Occipital lobe (tissue), 2 donors: Measurements from ENCODE around the gene PKNOX2. TPM values are rescaled to one million over a fixed set of nuclear protein-coding genes. Genes with fewer than 3 reads are reported as not detected.

Source experiments
- DNase-seq: peaks from one replicate; lab custom pipeline; 2025; lab: John Stamatoyannopoulos, UW
- total RNA-seq: library from RNA; depleted of rRNA; stranded (reverse); fragments of >200 nt; gene quantifications from one replicate; pipeline ENCODE4 v1.2.3, GENCODE V29; 2014

The PKNOX2 gene
- total RNA-seq, 1 donor from 2014 or later = 5.3 TPM

DNA sequence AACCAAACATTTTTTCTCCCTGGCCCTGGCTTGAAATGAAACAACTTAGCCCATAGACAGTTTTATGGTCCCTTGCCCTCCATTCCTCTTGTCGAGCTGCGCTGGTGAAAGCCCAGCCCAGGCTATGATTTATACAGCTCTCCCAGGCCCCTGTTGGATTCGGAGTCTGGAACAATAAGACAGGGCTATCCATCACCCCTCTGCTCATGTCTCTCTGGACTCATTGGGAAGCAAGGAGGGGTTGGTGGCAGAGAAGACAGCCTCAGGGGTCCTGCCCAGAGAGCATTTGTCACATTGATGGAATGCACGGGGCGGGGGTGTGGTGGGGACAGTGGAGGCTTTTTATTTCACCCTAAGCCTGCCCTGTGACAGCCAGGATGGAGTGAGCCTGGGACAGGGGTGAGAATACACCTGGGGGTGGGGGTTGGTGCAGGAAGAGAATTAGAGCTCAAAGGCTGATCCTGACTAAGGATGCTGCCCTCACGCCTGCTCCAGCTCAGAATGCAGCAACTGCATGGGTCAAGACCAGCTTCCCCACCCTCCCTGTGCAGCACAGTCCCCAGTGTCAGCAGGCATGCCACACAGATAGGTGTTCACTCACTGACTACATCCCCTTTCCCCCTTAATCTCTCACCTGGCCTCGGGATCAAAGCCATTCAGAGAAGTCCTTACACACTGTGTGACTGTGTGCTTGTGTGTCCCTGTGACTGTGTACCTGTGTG, 10.0 kb upstream of the PKNOX2 start:
- no peak for DNase-seq

DNA sequence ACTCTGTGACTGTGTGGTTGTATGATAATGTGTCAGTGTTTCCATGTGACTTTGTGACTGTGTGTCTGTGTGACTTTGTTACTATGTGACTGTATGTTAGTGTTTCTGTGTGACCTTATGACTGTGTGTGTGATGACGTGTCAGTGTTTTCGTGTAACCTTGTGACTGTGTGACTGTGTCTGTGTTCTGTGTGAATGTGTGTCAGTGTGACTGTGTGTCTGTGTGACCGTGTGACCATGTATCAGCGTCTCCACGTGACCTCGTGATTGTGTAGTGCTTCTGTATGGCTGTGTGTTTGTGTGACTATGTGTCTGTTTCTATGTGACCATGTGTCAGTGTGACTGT, 9.5 kb upstream of the PKNOX2 start:
- DNase-seq = no peak

DNA sequence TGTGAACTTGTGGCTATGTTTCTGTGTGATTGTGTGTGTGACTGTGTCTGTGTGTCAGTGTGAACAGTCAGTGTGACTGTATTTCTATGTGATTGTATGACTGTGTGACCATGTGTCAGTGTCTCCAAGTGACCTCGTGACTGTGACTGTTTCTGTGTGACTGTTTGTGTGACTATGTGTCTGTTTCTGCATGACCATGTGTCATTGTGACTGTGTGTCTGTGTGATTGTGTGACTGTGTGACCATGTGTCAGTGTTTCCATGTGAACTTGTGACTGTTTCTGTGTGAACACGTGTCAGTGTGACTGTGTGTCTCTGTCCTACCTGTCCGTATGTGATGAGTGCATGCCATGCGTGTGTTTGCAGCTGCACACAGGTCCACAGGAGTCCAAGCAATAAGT, 8.8 kb upstream of the PKNOX2 start:
- DNase-seq = no peak

DNA sequence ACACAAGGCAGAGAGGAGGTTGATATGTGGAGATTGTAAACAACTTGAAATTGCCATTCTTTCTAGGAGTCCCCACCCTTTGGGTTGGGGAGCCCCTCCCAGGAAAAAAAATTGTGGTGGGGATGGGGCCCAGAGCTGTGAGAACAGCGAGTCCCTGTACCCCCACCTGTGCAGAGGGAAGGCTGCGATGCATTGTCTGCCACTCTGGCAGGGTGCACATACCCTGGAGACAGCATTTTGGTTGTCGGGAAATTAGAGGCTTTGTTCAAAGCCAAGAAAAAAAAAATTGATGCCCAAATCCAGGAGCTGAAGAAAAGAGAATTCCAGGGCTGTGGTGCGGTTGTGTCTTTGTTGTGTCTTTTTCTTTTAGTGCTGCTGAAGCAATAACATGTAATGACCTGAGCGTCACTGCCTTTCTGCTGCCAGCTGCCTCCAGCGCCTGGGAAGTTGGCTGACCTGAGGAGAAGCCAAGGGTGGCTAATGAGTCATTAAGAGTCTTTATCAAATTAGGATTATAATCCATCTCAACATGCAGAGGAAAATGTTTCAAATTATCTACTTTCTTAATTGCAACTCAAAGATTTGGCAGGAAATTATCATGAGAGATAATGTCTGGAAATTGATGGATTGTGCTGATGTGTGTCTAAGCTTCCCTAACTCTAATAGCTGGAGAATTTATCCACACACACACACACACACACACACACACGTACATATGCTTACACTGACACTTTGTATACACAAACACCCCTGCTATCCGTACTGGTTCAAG, 8.0 kb upstream of the PKNOX2 start:
- no peak for DNase-seq

DNA sequence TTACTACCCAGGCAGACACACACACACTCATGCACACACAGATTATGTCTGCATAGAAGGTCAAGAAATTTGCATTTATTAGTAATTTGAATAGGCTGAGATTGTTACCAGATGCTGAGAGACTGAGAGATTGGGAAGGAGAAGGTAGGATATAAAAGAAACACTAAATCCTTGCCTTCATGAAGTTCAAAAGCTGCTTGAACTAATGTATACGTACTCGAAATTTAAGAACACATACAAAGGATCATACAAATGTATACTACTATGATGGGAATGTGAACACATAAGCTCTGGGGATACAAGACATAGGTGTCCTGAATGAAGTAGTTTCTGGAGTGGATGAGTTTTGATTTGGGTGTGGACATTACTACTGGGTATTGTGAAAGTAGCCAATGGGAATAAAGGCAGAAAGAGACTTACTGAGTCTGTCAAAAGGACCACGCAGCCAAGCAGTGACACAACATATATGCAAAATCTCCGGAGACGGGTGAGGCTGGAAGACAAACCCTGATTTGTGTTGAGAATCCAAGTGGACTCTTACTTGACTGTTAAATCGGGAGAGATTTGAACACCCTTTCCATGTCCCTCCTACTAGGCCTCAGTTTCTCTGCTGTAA, 7.3 kb upstream of the PKNOX2 start:
- no peak for DNase-seq

DNA sequence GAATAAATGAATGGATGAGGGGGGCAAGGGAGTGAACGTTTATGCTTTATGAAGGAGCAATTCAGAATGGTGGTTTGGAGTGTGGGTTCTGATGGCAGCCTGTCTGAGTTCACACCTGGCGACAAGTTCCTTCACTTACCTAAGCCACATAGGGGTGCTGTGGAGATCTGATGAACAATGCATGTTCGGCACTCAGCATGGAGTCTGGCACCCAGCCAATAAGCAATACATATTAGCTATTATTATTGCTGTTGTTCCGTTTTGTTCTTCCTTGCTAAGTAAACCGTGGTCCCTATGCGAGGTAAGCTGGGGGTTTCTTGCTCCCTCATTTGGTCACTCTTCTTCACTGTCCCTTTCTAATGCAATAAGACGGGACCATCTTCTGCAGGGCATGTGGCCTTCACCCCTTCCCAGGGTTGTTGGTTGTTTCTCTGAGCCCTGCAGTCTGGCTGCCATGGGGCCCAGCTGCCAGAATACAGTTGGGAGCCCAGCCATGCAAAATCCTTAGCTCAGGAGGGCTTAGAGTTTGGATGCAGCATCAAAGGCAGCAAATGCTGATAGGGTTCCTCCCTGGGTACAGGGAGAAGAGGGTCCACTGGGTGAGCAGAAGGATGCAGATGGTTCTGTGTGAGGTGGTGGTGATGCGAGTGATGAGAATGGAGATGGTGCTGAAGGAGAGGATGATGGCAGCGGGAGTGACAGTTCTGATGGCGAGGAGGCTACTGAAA, 6.4 kb upstream of the PKNOX2 start:
- no peak for DNase-seq

DNA sequence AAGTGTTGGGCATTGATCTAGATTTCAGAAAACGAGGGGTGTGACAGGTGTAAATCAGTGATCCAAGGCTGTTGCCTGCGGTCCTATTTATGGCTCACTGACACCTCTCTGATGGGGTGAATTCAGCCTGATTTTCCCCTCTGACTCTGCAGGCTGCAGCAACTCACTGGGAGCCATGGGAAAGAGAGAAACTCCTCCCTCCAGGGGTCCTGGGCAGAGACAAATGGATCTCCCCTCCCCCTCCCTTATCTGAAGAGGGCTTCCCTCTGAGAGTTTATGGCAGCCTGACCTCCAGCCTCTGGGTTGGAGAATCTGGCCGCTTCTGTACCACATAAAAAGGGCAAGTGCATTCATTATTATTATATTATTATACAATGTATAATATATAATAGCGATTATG, 1.8 kb upstream of the PKNOX2 start:
- no peak for DNase-seq

DNA sequence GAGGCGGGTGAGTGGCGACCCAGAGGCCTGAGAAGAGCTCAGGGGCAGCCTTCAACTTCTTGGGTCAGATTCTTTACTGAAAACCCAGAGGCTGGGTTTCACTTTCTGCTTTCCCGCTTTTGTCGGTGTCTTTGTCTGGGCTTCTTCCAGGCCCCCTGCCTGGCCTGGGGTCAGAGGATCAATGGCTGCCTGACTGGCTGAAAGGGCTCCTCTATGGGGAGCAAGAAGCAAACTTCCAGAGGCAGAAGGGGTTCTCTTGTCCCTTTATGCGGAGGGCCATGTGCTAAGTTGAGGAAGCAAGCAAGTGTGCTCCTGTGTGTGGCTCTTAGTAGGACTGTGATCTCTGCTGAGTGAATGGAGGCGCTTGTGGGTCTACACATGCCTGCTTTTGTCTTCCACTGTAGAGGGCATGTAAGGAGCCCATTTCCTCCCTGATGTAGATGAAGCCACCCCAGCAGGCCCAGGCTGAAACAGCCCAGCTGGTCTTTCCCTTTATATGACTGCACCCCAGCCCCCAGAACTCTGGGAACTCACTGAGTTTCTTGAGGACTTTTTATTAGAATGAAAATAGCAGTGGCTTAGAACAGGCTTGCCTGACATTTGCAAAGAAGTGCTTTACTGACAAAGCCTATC, 1.0 kb upstream of the PKNOX2 start:
- DNase-seq = no peak

DNA sequence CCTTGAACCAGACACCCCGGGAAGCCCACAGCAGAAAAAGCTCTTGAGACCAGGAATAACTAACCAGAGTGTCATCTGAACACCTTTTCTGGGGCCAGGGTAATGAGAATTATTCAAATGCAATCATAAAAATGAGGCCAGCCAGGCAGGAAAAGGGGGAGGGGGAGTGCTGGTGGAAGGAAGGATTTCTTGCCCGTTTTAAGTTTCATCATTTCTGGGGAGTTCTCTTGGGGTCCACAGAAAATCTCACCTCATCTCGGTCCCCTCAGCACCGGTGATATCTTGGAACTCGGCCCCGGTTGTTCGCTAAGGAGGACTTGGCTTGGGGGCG, 495 bp upstream of the PKNOX2 start:
- DNase-seq = no peak

DNA sequence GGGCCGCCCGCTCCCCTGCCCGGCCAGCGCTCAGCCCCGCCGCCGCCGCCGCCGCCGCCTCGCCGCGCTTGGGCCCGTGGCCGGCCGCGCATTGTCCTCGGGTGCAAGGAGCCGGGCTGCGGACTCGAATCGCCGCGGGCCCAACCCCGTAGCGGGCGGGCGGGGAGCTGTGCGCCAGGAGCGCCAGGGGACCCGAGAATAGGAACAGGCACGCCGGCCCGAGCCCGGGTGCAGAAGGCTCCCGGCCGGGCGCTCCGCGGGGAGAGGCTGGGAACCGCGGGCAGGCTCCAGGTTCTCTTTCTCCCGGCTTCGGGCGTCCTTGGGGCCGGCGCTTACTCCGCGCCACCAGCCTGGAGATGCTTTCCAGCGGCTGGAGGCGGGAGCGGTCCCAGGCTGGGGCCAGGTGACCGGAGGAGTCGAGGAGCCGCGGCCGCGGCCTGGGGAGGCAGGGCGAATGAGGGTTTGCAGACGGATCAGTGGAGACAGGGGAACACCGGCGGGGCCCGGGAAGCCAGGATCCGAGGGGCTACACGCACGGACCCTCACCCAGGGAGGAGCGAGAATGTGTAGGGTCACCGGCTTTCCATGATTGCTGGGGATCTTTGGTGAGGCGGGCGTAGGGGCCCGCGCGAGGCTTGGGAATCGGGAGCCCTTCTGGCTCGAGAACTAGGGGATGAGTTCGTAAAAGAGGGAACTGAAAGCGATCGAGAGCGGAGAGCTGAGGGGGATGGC, 726 bp downstream of the PKNOX2 start:
- no peak for DNase-seq

DNA sequence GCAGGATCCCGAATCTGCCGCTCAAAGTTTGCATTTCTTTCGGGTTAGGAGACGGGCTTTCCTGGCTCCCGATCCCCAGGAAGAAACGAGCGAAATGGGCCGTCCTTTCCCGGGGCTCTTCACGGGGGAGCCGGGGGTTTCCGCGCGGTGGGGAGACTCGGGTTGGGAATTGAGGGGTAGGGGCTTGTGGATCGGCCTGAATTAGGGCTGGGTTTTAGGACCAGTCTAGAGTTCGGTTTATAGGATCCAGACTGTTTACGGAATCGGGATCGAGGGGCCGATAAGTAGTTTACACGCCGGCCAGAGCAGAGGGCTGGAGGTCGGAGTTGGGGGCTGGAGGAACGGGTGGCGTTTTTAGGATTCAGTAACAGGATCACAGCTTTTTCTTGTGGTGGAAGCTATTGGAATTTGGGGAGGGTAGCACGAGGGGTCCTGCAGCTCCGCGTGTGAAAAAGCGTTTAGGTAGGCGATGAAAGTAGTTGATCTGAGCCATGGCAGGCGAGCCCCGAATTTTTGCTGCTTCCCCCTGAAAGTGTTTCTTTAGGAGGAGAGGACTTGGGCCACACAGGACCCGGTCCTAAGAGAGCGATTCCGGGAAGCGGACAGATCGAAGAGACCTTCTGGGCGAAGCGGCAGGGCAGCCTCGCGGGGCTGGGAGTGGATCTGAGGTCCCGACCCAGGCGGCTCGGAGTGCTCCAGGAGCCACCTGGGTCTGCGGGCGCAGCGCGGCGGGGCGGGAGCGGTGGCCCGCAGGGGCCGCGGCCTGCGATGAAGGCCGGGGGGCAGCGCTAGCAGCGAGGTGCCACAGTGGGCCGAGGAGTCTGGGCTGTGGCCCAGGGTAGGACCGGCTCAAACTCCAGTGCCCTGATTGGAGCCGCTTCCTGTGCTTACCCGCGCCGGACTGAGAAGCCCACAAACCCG, 1.6 kb downstream of the PKNOX2 start:
- no peak for DNase-seq

DNA sequence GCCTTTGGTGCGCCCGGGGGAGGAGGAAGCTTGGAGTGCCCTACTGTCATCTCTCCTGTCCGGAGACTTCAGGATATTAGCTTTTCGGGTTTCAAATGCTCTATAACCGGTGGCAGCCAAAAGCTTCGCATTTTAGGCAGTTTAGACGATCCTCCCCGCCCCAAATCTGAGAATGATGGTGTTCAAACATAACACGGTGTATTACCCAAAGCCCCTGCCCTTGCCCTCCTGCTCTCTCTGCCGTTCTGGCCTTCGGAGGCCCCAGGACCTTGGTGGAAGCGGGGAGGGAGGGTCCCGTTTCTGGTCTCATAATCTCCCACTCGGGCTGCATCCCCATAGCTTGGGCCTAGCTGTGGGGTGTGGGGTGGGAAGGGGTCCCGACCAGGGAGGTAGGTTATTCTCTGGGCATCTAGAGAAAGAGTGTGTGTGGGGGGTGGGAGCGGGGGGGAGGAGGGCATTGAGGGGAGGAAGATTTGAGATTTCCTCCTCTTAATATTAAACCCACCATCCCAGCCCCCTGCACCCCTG, 2.3 kb downstream of the PKNOX2 start:
- DNase-seq = no peak

DNA sequence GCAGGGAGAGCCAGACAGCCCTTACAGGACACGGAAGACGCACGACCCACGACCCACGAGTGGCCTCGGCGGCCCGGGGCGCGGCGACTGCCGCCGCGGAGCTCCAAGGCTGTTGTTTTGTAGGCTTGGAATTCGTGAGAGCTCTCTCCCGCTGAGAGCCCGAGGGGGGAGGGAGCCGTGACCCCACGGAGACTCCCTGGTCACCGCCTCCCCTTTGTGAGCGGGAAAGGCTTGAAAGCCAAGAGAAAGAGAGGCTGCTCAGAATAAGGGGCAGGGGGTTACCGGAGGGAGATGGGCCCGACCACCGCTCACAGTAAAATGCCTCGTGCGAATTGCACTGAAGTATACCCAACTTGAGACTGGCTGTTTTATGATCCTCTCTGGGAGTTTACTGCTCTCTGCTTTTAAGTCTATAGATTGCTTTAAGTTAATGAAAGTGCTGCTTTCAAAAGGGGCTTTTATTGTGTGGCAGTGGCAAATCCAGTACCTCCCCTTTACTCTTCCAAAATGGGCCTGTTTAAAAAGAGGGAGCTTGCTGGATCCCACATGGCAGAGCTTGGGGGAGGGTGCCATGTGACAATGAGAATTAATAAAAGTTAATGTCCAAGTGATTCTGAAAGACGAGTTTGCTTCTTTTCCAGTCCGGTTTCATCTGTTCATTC, 2.9 kb downstream of the PKNOX2 start:
- no peak for DNase-seq

DNA sequence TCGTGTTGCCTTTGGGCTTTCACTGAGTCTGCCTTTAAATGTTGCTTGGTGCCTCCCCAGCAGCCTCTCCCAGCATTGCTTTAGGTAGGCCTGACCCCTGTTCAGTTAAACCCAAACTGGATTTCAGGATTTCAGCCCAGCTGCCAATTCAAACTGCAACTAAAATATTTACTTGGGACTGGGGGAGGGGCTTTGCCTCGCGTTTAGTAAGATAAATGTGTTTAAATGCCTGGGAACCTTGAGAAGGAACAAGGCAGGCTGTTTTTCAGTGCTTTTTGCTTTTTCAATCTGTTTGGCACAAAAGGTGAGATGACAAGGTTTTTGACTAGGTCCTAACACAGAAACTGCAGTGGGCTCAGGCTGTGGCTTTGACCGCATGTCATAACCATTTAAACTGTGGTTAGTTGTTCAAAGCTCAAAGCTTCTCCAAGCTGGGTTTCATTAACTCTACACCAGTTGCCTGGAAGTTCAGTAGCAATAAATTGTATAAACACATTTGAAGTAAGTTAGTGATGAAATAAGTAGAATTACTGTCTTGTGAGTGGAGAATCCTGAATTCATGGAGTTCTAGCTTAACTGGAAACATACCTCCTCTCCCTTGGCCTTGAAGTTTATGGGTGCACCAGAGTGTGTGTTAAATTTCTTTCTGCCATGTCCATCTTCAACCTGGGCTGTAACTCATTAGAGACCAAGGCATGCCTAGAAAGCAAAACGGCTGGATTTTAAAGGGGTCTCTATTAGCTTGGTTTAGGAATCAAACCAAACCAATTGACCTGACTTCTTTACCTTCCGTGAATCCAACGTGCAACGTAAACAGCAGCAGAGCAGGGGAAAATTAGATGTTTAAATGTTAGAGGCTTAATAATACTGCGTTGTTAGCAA, 3.6 kb downstream of the PKNOX2 start:
- DNase-seq = no peak

DNA sequence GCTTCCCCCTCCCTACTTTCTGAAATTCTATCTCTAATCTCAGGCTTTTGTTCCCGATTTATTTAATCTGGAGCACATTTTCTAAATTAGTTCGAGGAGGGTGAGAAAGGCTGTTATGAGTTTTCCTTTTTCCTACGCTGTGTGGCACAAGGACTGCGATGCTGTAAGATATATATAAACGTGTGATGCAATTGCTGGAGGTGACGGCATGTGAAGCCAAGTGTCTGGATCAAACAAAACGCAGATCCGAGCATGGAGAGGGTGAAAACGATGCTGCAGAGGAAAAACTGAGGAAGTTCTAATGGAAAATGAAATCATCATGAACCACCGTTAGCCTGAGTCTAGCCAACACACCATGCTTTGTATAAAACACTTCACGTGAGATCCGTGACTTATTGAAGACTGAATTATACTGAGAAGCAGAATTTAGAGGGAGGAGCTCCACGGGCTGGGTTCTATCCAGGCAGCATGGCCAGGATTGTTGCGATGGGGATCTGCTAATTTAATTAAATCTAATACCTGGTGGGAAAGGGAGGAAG, 4.4 kb downstream of the PKNOX2 start:
- no peak for DNase-seq

DNA sequence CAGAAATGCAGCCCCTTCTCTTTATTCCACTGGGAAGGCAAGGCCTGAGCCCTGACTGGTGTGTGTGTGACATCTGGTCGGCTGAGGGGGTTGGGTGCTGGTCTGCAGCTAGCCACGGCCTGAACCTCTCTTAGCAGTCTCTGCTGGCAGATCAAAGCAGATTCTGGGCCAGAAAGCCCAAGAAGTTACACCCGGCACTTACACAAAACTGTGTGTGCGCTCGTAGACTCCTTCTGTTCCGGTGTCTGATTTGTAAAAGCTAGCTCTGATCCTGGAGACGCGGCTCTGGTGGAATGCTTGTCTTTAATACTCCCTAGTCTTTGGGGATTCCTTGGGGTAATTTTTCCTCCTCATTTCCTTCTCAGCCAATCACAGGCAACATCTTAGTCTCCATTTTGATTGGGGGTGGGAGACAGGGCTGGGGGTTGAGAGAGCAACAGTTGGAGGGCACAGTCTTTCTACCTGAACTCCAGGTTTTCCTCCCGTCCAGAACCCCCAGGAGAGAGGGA, 5.5 kb downstream of the PKNOX2 start:
- DNase-seq = no peak

DNA sequence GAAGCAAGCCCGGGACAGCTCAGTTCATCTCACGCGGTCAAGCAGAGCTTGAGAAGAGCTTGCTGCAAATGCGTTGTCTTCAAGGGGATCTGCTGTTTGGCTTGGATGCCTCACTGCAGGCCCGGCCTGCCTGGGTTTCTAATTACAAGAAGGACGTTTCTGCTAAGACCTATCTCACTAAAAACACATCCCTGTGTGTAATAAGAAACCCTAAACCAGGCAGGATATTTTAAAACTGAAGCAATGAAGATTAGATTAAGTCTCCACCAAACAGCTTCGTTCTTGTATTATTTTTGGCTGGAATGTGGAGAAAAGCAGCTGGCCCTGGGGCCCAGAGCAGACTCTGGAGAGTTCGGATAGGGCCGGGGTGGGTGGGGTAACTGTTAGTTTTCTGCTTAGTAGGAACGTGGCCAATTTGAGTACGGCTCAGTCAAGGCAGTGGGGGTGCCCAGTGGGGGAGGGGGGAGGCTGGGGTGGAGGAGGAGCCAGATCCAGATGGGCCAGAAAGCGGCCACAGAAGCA, 6.0 kb downstream of the PKNOX2 start:
- DNase-seq = no peak
